WTC11 (cell line): ENCODE results near the gene NT5DC4. TPM values are rescaled to one million over a fixed set of nuclear protein-coding genes. Genes with fewer than 3 reads are reported as not detected.

Experiments
- ATAC-seq: fragments of 200-7000 bp; cut with Tn5 transposase; 2 replicates; pipeline ENCODE4 v1.10.0; 2021; ENCODE audit warnings: mild to moderate bottlenecking, moderate library complexity
- CTCF ChIA-PET: fragments of 300-600 bp; sonication (Branson Sonifier 250); formaldehyde crosslinking; loops from one replicate; lab custom pipeline; 2021; ENCODE audit warnings: antibody characterized with exemption; lab: Charles Lee
- POLR2A ChIA-PET: fragments of 350-600 bp; sonication (Branson Sonifier 250); formaldehyde crosslinking; loops from one replicate; lab custom pipeline; 2021; ENCODE audit warnings: antibody characterized with exemption; lab: Charles Lee
- DNase-seq: peaks from one replicate; pipeline ENCODE4 v3.0.0; 2021; ENCODE audit warnings: low spot score
- H3K27ac Mint-ChIP-seq: 2 replicates; pipeline ENCODE4 v1.8.0; 2021; ENCODE audit warnings: mixed read lengths
- H3K27me3 Mint-ChIP-seq: 2 replicates; pipeline ENCODE4 v1.8.0; 2021; ENCODE audit warnings: low read depth, mild to moderate bottlenecking, moderate library complexity, mixed read lengths
- H3K36me3 Mint-ChIP-seq: 2 replicates; pipeline ENCODE4 v1.8.0; 2021; ENCODE audit warnings: mixed read lengths
- H3K4me1 Mint-ChIP-seq: 2 replicates; pipeline ENCODE4 v1.8.0; 2022; ENCODE audit warnings: mixed read lengths
- H3K4me3 Mint-ChIP-seq: 2 replicates; pipeline ENCODE4 v1.8.0; 2021; ENCODE audit warnings: mild to moderate bottlenecking, moderate library complexity, mixed read lengths
- H3K9me3 Mint-ChIP-seq: 2 replicates; pipeline ENCODE4 v1.8.0; 2021; ENCODE audit warnings: mixed read lengths
- ESRRA ChIP-seq: sonication (generic); formaldehyde crosslinking; IDR thresholded peaks from 2 replicates; pipeline ENCODE4 v1.8.1; 2022; ENCODE audit warnings: mild to moderate bottlenecking, missing genetic modification reagents, borderline replicate concordance
- FOXJ3 ChIP-seq: sonication (generic); formaldehyde crosslinking; IDR thresholded peaks from 2 replicates; pipeline ENCODE4 v1.9.0; 2021; ENCODE audit warnings: missing genetic modification reagents, mild to moderate bottlenecking, borderline replicate concordance
- FOXK1 ChIP-seq: sonication (generic); formaldehyde crosslinking; IDR thresholded peaks from 2 replicates; pipeline ENCODE4 v1.8.0; 2022; ENCODE audit warnings: mild to moderate bottlenecking, moderate library complexity, missing genetic modification reagents
- IRF2 ChIP-seq: sonication (generic); formaldehyde crosslinking; IDR thresholded peaks from 2 replicates; pipeline ENCODE4 v1.8.0; 2022; ENCODE audit warnings: low read depth, missing genetic modification reagents, borderline replicate concordance
- NR1H2 ChIP-seq: sonication (generic); formaldehyde crosslinking; IDR thresholded peaks from 2 replicates; pipeline ENCODE4 v1.9.0; 2021; ENCODE audit warnings: mild to moderate bottlenecking, moderate library complexity, missing genetic modification reagents
- RORB ChIP-seq: fragments of 250-450 bp; sonication (Bioruptor Pico); IDR thresholded peaks from 2 replicates; pipeline ENCODE4 v1.9.0; 2021; ENCODE audit warnings: mild to moderate bottlenecking
- TEAD4 ChIP-seq: sonication (generic); formaldehyde crosslinking; IDR thresholded peaks from 2 replicates; pipeline ENCODE4 v1.8.0; 2022; ENCODE audit warnings: mild to moderate bottlenecking, missing genetic modification reagents
- ZNF396 ChIP-seq: fragments of 250-450 bp; sonication (Bioruptor Pico); IDR thresholded peaks from 2 replicates; pipeline ENCODE4 v1.8.0; 2021; ENCODE audit warnings: mild to moderate bottlenecking, moderate library complexity, borderline replicate concordance
- ZNF671 ChIP-seq: fragments of 250-450 bp; sonication (Bioruptor Pico); IDR thresholded peaks from 2 replicates; pipeline ENCODE4 v1.8.0; 2021; ENCODE audit warnings: mild to moderate bottlenecking
- ZSCAN18 ChIP-seq: fragments of 250-450 bp; sonication (Bioruptor Pico); IDR thresholded peaks from 2 replicates; pipeline ENCODE4 v2.1.2; 2022; ENCODE audit warnings: mild to moderate bottlenecking, moderate library complexity
- total RNA-seq: library from RNA; stranded (reverse); gene quantifications from 3 replicates; pipeline ENCODE4 v1.2.3, GENCODE V29; 2021
- TF ChIP-seq, protein P1 (sequence below): sonication (generic); formaldehyde crosslinking; IDR thresholded peaks from 2 replicates; pipeline ENCODE4 v1.8.0; 2022; ENCODE audit warnings: mild to moderate bottlenecking, missing genetic modification reagents
- TF ChIP-seq, protein P2 (sequence below): sonication (generic); formaldehyde crosslinking; IDR thresholded peaks from 2 replicates; pipeline ENCODE4 v1.8.1; 2022; ENCODE audit warnings: mild to moderate bottlenecking, missing genetic modification reagents, moderate library complexity, borderline replicate concordance
- TF ChIP-seq, protein P3 (sequence below): sonication (generic); formaldehyde crosslinking; IDR thresholded peaks from 2 replicates; pipeline ENCODE4 v1.8.0; 2023; ENCODE audit warnings: mild to moderate bottlenecking, missing genetic modification reagents
- TF ChIP-seq, protein P4 (sequence below): fragments of 250-450 bp; sonication (Bioruptor Pico); IDR thresholded peaks from 2 replicates; pipeline ENCODE4 v1.9.0; 2021; ENCODE audit warnings: moderate library complexity, mild to moderate bottlenecking, inconsistent platforms, borderline replicate concordance

NT5DC4 gene
- total RNA-seq, 1 experiment from 2014 or later = not detected

DNA sequence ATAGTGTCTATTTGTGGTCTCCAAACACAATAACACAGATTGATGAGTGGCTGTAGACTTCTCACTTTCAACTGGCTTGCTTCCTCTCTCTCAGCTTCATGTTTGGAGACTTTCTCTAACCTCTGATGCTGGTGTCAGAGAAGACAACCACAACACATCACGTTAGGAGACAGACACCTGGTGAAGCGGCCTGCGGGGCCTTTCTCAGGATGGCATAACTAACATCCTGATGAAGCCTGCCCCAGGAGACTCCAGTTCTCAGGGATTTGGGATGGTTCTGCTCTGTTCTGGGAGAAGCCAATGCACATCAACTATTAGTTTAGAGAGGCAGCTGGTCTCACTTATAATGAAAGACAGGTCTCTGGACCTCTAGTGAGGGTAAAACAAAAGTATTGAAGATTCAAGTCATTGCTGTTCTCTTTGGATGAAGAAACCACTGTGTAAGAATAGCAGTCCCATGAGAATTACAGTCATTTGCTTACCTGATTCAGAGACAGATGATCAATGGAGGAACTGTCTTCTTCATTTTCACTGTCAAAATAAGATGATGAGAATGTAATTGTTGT lies 61.5 kb downstream of the NT5DC4 start:
- DNase-seq (no peak), ATAC-seq (no peak)
- no peaks in the 10 kb centered on the region for H3K9me3 Mint-ChIP-seq
- POLR2A ChIA-PET = no interaction called here
- no peak overlapping the region for H3K4me3 Mint-ChIP-seq
- CTCF ChIA-PET = interaction anchor here (1.5 to 2.4 kb wide), 2 partner anchors 103 to 159 kb away, joined by 3 to 6 read pairs; no protein-coding TSS in a partner anchor
- no peaks in the 10 kb centered on the region for H3K36me3 Mint-ChIP-seq
- H3K27ac Mint-ChIP-seq = no peak overlapping the region
- H3K4me1 Mint-ChIP-seq = peaks cover 35% of the 10 kb centered on the region
- H3K27me3 Mint-ChIP-seq = no peaks in the 10 kb centered on the region
- TF ChIP-seq IRF2 (CRISPR knock-in tag) (no peak), FOXK1 (no peak), TEAD4 (no peak), ESRRA (CRISPR knock-in tag) (no peak), ZNF396 (CRISPR knock-in tag) (no peak)
- TF ChIP-seq, protein P1, sequence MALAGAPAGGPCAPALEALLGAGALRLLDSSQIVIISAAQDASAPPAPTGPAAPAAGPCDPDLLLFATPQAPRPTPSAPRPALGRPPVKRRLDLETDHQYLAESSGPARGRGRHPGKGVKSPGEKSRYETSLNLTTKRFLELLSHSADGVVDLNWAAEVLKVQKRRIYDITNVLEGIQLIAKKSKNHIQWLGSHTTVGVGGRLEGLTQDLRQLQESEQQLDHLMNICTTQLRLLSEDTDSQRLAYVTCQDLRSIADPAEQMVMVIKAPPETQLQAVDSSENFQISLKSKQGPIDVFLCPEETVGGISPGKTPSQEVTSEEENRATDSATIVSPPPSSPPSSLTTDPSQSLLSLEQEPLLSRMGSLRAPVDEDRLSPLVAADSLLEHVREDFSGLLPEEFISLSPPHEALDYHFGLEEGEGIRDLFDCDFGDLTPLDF (CRISPR knock-in tag) = no peak
- TF ChIP-seq, all 79 proteins: peak for 0

DNA sequence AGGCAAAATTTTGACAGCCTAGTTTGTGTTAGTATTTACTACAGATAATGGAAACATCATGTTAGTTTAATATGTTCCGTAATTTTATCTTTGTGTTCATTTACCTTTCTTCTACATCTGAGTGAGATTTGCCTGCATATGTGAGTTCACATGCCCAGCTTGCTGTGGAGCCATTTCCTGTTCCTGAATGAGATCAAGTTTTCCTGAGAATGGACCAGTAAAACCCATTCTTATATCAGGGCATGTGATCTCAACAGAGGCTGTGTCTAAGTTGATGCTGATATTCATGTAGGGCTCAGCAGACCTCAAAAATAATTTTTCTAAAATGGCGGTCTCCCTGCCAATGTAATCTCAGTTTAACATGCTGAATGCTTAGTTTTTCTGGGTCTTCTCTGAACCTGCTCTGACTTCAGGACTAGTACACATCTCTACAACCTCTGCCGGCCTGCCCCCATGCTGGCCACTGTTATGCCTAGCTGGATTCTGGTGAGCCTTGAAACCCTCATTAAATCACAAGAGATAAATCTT lies 62.4 kb downstream of the NT5DC4 start:
- peaks cover 29% of the 10 kb centered on the region for H3K4me1 Mint-ChIP-seq
- no peak overlapping the region for H3K4me3 Mint-ChIP-seq
- H3K36me3 Mint-ChIP-seq = no peaks in the 10 kb centered on the region
- H3K27ac Mint-ChIP-seq = peak overlapping the region; percentile 24; the same call in 1 of the 2 replicates
- ATAC-seq (no peak), DNase-seq (no peak)
- H3K27me3 Mint-ChIP-seq = no peaks in the 10 kb centered on the region
- TF ChIP-seq, protein P2, sequence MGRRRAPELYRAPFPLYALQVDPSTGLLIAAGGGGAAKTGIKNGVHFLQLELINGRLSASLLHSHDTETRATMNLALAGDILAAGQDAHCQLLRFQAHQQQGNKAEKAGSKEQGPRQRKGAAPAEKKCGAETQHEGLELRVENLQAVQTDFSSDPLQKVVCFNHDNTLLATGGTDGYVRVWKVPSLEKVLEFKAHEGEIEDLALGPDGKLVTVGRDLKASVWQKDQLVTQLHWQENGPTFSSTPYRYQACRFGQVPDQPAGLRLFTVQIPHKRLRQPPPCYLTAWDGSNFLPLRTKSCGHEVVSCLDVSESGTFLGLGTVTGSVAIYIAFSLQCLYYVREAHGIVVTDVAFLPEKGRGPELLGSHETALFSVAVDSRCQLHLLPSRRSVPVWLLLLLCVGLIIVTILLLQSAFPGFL (CRISPR knock-in tag) = no peak
- TF ChIP-seq NR1H2 (CRISPR knock-in tag) = no peak
- TF ChIP-seq RORB (CRISPR knock-in tag) = no peak
- no peak for TF ChIP-seq ZNF671 (CRISPR knock-in tag)
- TF ChIP-seq, protein P3, sequence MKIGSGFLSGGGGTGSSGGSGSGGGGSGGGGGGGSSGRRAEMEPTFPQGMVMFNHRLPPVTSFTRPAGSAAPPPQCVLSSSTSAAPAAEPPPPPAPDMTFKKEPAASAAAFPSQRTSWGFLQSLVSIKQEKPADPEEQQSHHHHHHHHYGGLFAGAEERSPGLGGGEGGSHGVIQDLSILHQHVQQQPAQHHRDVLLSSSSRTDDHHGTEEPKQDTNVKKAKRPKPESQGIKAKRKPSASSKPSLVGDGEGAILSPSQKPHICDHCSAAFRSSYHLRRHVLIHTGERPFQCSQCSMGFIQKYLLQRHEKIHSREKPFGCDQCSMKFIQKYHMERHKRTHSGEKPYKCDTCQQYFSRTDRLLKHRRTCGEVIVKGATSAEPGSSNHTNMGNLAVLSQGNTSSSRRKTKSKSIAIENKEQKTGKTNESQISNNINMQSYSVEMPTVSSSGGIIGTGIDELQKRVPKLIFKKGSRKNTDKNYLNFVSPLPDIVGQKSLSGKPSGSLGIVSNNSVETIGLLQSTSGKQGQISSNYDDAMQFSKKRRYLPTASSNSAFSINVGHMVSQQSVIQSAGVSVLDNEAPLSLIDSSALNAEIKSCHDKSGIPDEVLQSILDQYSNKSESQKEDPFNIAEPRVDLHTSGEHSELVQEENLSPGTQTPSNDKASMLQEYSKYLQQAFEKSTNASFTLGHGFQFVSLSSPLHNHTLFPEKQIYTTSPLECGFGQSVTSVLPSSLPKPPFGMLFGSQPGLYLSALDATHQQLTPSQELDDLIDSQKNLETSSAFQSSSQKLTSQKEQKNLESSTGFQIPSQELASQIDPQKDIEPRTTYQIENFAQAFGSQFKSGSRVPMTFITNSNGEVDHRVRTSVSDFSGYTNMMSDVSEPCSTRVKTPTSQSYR (CRISPR knock-in tag) = no peak
- no peak for TF ChIP-seq FOXJ3
- TF ChIP-seq, protein P4, sequence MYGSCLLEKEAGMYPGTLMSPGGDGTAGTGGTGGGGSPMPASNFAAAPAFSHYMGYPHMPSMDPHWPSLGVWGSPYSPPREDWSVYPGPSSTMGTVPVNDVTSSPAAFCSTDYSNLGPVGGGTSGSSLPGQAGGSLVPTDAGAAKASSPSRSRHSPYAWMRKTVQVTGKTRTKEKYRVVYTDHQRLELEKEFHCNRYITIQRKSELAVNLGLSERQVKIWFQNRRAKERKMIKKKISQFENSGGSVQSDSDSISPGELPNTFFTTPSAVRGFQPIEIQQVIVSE (CRISPR knock-in tag) = no peak
- no peak for TF ChIP-seq ZSCAN18 (CRISPR knock-in tag)
- no peaks in the 10 kb centered on the region for H3K9me3 Mint-ChIP-seq
- ChIA-PET POLR2A (interaction anchor here (0.9 kb wide), 1 partner anchor 18 kb away, joined by 3 read pairs; no protein-coding TSS in a partner anchor), CTCF (interaction anchor here (0.6 to 2.4 kb wide), 2 partner anchors 107 to 158 kb away, joined by 3 to 6 read pairs; no protein-coding TSS in a partner anchor)
